PC-3 (cell line): Measurements from ENCODE around the gene CCNJL.

ENCODE experiments used
- EZH2 ChIP-seq: fragments of 300-600 bp; sonication (generic); IDR thresholded peaks from one replicate; pipeline ENCODE4 v1.6.1; 2017; ENCODE audit warnings: antibody characterized with exemption, mild to moderate bottlenecking, low read length; ENCODE audit not compliant: unreplicated experiment
- EZH2phosphoT487 ChIP-seq: fragments of 300-600 bp; sonication (generic); IDR thresholded peaks from 2 replicates; pipeline ENCODE4 v1.6.1; 2018; ENCODE audit warnings: mild to moderate bottlenecking, antibody characterized with exemption, low read length, borderline replicate concordance
- TF ChIP-seq, protein P1 (sequence below): fragments of 300-600 bp; sonication (generic); conservative IDR thresholded peaks from 2 replicates; pipeline ENCODE4 v1.5.1; 2017; ENCODE audit warnings: antibody characterized with exemption, low read depth, mild to moderate bottlenecking, low read length

GRCh38 chr5:160221082-160221481, 91.3 kb downstream of the CCNJL start:
- TF ChIP-seq, protein P1, sequence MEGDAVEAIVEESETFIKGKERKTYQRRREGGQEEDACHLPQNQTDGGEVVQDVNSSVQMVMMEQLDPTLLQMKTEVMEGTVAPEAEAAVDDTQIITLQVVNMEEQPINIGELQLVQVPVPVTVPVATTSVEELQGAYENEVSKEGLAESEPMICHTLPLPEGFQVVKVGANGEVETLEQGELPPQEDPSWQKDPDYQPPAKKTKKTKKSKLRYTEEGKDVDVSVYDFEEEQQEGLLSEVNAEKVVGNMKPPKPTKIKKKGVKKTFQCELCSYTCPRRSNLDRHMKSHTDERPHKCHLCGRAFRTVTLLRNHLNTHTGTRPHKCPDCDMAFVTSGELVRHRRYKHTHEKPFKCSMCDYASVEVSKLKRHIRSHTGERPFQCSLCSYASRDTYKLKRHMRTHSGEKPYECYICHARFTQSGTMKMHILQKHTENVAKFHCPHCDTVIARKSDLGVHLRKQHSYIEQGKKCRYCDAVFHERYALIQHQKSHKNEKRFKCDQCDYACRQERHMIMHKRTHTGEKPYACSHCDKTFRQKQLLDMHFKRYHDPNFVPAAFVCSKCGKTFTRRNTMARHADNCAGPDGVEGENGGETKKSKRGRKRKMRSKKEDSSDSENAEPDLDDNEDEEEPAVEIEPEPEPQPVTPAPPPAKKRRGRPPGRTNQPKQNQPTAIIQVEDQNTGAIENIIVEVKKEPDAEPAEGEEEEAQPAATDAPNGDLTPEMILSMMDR, result no peak
- no peak for TF ChIP-seq EZH2
- no peak for TF ChIP-seq EZH2phosphoT487
